ENCODE results near the gene NPW. TPM values are rescaled to one million over a fixed set of nuclear protein-coding genes. Genes with fewer than 3 reads are reported as not detected.

Gene NPW
- total and polyA plus RNA-seq, 2 of the 8 experiments (the other 6 are each of a cell fraction or from before 2014, with no cell fraction given), result 4.0 to 10.3 TPM

DNA sequence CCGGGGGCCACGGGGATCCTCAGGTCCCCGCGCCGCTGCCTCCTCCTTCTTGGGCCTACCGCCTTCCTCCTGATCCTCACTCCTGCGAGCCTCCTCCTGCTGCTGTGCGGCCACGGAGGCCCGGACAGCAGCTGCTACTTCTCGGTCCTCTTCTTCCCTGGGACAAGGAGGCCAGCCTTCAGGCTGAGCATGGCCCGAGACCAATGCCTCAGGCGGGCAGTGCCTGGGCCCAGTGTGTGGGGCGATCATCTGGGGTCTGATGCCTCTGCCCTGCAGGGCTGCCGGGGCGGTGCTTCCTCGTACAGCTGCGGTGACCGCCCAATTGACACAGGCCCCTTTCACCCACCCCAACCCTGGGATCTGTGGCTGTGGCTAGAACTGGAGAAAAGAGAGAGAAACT lies 18.6 kb upstream of the NPW start (continued):
- TF ChIP-seq, protein P1, sequence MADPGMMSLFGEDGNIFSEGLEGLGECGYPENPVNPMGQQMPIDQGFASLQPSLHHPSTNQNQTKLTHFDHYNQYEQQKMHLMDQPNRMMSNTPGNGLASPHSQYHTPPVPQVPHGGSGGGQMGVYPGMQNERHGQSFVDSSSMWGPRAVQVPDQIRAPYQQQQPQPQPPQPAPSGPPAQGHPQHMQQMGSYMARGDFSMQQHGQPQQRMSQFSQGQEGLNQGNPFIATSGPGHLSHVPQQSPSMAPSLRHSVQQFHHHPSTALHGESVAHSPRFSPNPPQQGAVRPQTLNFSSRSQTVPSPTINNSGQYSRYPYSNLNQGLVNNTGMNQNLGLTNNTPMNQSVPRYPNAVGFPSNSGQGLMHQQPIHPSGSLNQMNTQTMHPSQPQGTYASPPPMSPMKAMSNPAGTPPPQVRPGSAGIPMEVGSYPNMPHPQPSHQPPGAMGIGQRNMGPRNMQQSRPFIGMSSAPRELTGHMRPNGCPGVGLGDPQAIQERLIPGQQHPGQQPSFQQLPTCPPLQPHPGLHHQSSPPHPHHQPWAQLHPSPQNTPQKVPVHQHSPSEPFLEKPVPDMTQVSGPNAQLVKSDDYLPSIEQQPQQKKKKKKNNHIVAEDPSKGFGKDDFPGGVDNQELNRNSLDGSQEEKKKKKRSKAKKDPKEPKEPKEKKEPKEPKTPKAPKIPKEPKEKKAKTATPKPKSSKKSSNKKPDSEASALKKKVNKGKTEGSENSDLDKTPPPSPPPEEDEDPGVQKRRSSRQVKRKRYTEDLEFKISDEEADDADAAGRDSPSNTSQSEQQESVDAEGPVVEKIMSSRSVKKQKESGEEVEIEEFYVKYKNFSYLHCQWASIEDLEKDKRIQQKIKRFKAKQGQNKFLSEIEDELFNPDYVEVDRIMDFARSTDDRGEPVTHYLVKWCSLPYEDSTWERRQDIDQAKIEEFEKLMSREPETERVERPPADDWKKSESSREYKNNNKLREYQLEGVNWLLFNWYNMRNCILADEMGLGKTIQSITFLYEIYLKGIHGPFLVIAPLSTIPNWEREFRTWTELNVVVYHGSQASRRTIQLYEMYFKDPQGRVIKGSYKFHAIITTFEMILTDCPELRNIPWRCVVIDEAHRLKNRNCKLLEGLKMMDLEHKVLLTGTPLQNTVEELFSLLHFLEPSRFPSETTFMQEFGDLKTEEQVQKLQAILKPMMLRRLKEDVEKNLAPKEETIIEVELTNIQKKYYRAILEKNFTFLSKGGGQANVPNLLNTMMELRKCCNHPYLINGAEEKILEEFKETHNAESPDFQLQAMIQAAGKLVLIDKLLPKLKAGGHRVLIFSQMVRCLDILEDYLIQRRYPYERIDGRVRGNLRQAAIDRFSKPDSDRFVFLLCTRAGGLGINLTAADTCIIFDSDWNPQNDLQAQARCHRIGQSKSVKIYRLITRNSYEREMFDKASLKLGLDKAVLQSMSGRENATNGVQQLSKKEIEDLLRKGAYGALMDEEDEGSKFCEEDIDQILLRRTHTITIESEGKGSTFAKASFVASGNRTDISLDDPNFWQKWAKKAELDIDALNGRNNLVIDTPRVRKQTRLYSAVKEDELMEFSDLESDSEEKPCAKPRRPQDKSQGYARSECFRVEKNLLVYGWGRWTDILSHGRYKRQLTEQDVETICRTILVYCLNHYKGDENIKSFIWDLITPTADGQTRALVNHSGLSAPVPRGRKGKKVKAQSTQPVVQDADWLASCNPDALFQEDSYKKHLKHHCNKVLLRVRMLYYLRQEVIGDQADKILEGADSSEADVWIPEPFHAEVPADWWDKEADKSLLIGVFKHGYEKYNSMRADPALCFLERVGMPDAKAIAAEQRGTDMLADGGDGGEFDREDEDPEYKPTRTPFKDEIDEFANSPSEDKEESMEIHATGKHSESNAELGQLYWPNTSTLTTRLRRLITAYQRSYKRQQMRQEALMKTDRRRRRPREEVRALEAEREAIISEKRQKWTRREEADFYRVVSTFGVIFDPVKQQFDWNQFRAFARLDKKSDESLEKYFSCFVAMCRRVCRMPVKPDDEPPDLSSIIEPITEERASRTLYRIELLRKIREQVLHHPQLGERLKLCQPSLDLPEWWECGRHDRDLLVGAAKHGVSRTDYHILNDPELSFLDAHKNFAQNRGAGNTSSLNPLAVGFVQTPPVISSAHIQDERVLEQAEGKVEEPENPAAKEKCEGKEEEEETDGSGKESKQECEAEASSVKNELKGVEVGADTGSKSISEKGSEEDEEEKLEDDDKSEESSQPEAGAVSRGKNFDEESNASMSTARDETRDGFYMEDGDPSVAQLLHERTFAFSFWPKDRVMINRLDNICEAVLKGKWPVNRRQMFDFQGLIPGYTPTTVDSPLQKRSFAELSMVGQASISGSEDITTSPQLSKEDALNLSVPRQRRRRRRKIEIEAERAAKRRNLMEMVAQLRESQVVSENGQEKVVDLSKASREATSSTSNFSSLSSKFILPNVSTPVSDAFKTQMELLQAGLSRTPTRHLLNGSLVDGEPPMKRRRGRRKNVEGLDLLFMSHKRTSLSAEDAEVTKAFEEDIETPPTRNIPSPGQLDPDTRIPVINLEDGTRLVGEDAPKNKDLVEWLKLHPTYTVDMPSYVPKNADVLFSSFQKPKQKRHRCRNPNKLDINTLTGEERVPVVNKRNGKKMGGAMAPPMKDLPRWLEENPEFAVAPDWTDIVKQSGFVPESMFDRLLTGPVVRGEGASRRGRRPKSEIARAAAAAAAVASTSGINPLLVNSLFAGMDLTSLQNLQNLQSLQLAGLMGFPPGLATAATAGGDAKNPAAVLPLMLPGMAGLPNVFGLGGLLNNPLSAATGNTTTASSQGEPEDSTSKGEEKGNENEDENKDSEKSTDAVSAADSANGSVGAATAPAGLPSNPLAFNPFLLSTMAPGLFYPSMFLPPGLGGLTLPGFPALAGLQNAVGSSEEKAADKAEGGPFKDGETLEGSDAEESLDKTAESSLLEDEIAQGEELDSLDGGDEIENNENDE (IDR thresholded peaks at IDR 0.05; ENCODE audit: insufficient replicate concordance, low read length), result no peak
- TF ChIP-seq BRCA1 (IDR thresholded peaks at IDR 0.05; ENCODE audit: low read depth, low read length) (no peak), MAFK (IDR thresholded peaks at IDR 0.05; ENCODE audit: low read depth, low read length) (no peak), FOSL1 (IDR thresholded peaks at IDR 0.05; ENCODE audit: insufficient read depth, low read depth, low read length) (no peak), CBX8 (IDR thresholded peaks at IDR 0.05; ENCODE audit: borderline replicate concordance, low read depth, low read length) (no peak)
- TF ChIP-seq, protein P2, sequence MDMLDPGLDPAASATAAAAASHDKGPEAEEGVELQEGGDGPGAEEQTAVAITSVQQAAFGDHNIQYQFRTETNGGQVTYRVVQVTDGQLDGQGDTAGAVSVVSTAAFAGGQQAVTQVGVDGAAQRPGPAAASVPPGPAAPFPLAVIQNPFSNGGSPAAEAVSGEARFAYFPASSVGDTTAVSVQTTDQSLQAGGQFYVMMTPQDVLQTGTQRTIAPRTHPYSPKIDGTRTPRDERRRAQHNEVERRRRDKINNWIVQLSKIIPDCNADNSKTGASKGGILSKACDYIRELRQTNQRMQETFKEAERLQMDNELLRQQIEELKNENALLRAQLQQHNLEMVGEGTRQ (IDR thresholded peaks at IDR 0.05; ENCODE audit: low read length), result no peak
